ENCODE measurements around the gene SLIT3.
A peak's percentile ranks its signal among the peaks of the same experiment; 100 is the strongest.
"Not testable (repeated sequence)": the region's sequence is repeated elsewhere in the genome, so short reads cannot be mapped to it uniquely, and the experiment has no call there.

The SLIT3 gene

GRCh38 chr5:169168280-169168679 lies 132.7 kb downstream of the SLIT3 start:
- DNase-seq = no peak

GRCh38 chr5:169166078-169166477 lies 134.9 kb downstream of the SLIT3 start:
- no peak for DNase-seq

GRCh38 chr5:169165052-169165451 lies 135.9 kb downstream of the SLIT3 start:
- no peak for DNase-seq

- DNase-seq = peak; percentile 35
These were observed 136.4 kb downstream of the SLIT3 start for GRCh38 chr5:169164481-169164925.

- no peak for DNase-seq
These were observed 138.5 kb downstream of the SLIT3 start for GRCh38 chr5:169162407-169162806.

- peak; percentile 81 for DNase-seq
These were observed 139.8 kb downstream of the SLIT3 start for GRCh38 chr5:169161022-169161680.

- no peak for DNase-seq
These were observed 140.5 kb downstream of the SLIT3 start for GRCh38 chr5:169160405-169160901.

GRCh38 chr5:169158764-169159163 lies 142.2 kb downstream of the SLIT3 start:
- no peak for DNase-seq

GRCh38 chr5:169157064-169157463 lies 143.9 kb downstream of the SLIT3 start:
- no peak for DNase-seq

- DNase-seq = no peak
These were observed 146.3 kb downstream of the SLIT3 start for GRCh38 chr5:169154679-169155078.

- peak; percentile 39 for DNase-seq
These were observed 147.5 kb downstream of the SLIT3 start for GRCh38 chr5:169153405-169153804.

GRCh38 chr5:169152946-169153345 lies 148.0 kb downstream of the SLIT3 start:
- DNase-seq = peak; percentile 34

- no peak for DNase-seq
These were observed 148.5 kb downstream of the SLIT3 start for GRCh38 chr5:169152453-169152852.

- no peak for DNase-seq
These were observed 149.7 kb downstream of the SLIT3 start for GRCh38 chr5:169151051-169151805.

GRCh38 chr5:169150108-169150507 lies 150.8 kb downstream of the SLIT3 start:
- no peak for DNase-seq

- DNase-seq = no peak
These were observed 151.6 kb downstream of the SLIT3 start for GRCh38 chr5:169149317-169149716.

- no peak for DNase-seq
These were observed 152.7 kb downstream of the SLIT3 start for GRCh38 chr5:169148138-169148740.

- no peak for DNase-seq
These were observed 153.4 kb downstream of the SLIT3 start for GRCh38 chr5:169147534-169147933.

GRCh38 chr5:169146158-169146557 lies 154.8 kb downstream of the SLIT3 start:
- DNase-seq = no peak

- no peak for DNase-seq
These were observed 158.5 kb downstream of the SLIT3 start for GRCh38 chr5:169142264-169142970.

- DNase-seq = not testable (repeated sequence)
These were observed 160.7 kb downstream of the SLIT3 start for GRCh38 chr5:169140215-169140614.

GRCh38 chr5:169139480-169140050 lies 161.4 kb downstream of the SLIT3 start:
- DNase-seq = no peak

- DNase-seq = no peak
These were observed 167.4 kb downstream of the SLIT3 start for GRCh38 chr5:169133531-169133930.

Data from left hindlimb (tissue), 1 donor.